HepG2 (cell line): ENCODE results near the gene PTH1R. TPM values are rescaled to one million over a fixed set of nuclear protein-coding genes. Genes with fewer than 3 reads are reported as not detected.
A peak's percentile ranks its signal among the peaks of the same experiment; 100 is the strongest.

Experiments used
- CCAR2 ChIP-seq: fragments of 200-400 bp; formaldehyde crosslinking; optimal IDR thresholded peaks from 2 replicates; pipeline ENCODE3; 2018; ENCODE audit warnings: low read depth, mild to moderate bottlenecking, low read length, moderate library complexity
- KDM4B ChIP-seq: sonication (generic); formaldehyde crosslinking; IDR thresholded peaks from 2 replicates; pipeline ENCODE4 v1.4.0; 2020; ENCODE audit warnings: missing genetic modification reagents
- MAFK ChIP-seq, 2 experiments: IDR thresholded peaks in 1 of 2; conservative IDR thresholded peaks in 1 of 2; 2 replicates each; pipeline ENCODE4 v1.6.1; 2011; ENCODE audit warnings: improper control_type of control experiment in 2 of 2, low read length in 2 of 2
- MIXL1 ChIP-seq: IDR thresholded peaks from 2 replicates; pipeline ENCODE4 v1.6.1; 2016
- MTA1 ChIP-seq: sonication (generic); formaldehyde crosslinking; IDR thresholded peaks from 2 replicates; pipeline ENCODE4 v1.4.0; 2020; ENCODE audit warnings: missing genetic modification reagents, mild to moderate bottlenecking, borderline replicate concordance
- MYNN ChIP-seq: sonication (generic); formaldehyde crosslinking; IDR thresholded peaks from 2 replicates; pipeline ENCODE4 v1.4.0; 2020; ENCODE audit warnings: mild to moderate bottlenecking, low read depth, missing genetic modification reagents
- MYPOP ChIP-seq: sonication (generic); formaldehyde crosslinking; IDR thresholded peaks from 2 replicates; pipeline ENCODE4 v1.8.1; 2023; ENCODE audit warnings: mild to moderate bottlenecking, moderate library complexity, missing genetic modification reagents
- NONO ChIP-seq, 2 experiments: fragments of 450-650 bp in 1 of 2; sonication (generic) in 1 of 2; formaldehyde crosslinking in 1 of 2; IDR thresholded peaks in 1 of 2; conservative IDR thresholded peaks in 1 of 2; 2 replicates each; pipeline versions ENCODE4 v1.6.1 to v1.8.0; 2017 to 2022; ENCODE audit warnings: mild to moderate bottlenecking in 1 of 2, missing genetic modification reagents in 1 of 2, moderate library complexity in 1 of 2
- ZC3H13 ChIP-seq: sonication (generic); formaldehyde crosslinking; IDR thresholded peaks from 2 replicates; pipeline ENCODE4 v1.8.1; 2023; ENCODE audit warnings: mild to moderate bottlenecking, missing genetic modification reagents, moderate library complexity
- ZKSCAN5 ChIP-seq: sonication (generic); formaldehyde crosslinking; IDR thresholded peaks from 2 replicates; pipeline ENCODE4 v1.5.1; 2020; ENCODE audit warnings: mild to moderate bottlenecking, missing genetic modification reagents
- ZNF138 ChIP-seq: sonication (generic); formaldehyde crosslinking; IDR thresholded peaks from 2 replicates; pipeline ENCODE4 v1.5.0; 2020; ENCODE audit warnings: mild to moderate bottlenecking, low read depth, missing genetic modification reagents
- ZNF446 ChIP-seq: sonication (generic); formaldehyde crosslinking; IDR thresholded peaks from 2 replicates; pipeline ENCODE4 v1.5.0; 2020; ENCODE audit warnings: mild to moderate bottlenecking, missing genetic modification reagents
- ZNF883 ChIP-seq: sonication (generic); formaldehyde crosslinking; IDR thresholded peaks from 2 replicates; pipeline ENCODE4 v1.5.1; 2020; ENCODE audit warnings: mild to moderate bottlenecking, missing genetic modification reagents; ENCODE audit errors: not compliant biosample characterization
- ZSCAN9 ChIP-seq: IDR thresholded peaks from 2 replicates; pipeline ENCODE4 v1.6.1; 2016; ENCODE audit warnings: borderline replicate concordance
- polyA plus RNA-seq, 8 experiments: library from polyadenylated mRNA; depleted of rRNA in 3 of 8; stranded (reverse) in 7 of 8; unstranded in 1 of 8; fragments of >200 nt; fragmentation: Illumina TruSeq in 4 of 8; extraction: Trizol in 4 of 8; gene quantifications; 2 replicates each; pipeline versions ENCODE4 v1.2.1 to v1.2.3, GENCODE V29; 2011 to 2016; ENCODE audit warnings: low read depth in 4 of 8, missing spikeins in 1 of 8, mixed read lengths in 1 of 8; ENCODE audit not compliant: insufficient read depth in 1 of 8
- total RNA-seq, 5 experiments: library from RNA; depleted of rRNA; stranded (reverse); fragments of >200 nt; fragmentation: Illumina TruSeq; extraction: Trizol; gene quantifications; 2 replicates each; pipeline ENCODE4 v1.2.3, GENCODE V29; 2016; ENCODE audit warnings: low read depth in 1 of 5

The PTH1R gene
- total and polyA plus RNA-seq, 2 of the 13 experiments (the other 11 are each of a cell fraction or from before 2014, with no cell fraction given) = not detected

GRCh38 chr3:46908986-46909534, 31.5 kb downstream of the PTH1R start (continued):
- TF ChIP-seq MTA1 (no peak), ZNF138 (0 out of 2 replicates have a peak, but pooled peaks have one; percentile 58), MIXL1 (CRISPR knock-in tag) (no peak), KDM4B (CRISPR knock-in tag) (no peak), CCAR2 (no peak), ZC3H13 (0 out of 2 replicates have a peak, but pooled peaks have one; percentile 29), ZNF446 (no peak), MYNN (no peak), ZSCAN9 (CRISPR knock-in tag) (no peak), MYPOP (CRISPR knock-in tag) (no peak), ZKSCAN5 (CRISPR knock-in tag) (no peak), MAFK (conservative IDR thresholded peaks at IDR 0.05 in 1 of 2, IDR thresholded peaks at IDR 0.05 in 1 of 2; ENCODE audit: low read length in 2 of 2) (no peak), NONO (IDR thresholded peaks at IDR 0.05) (no peak), NONO (CRISPR knock-in tag; conservative IDR thresholded peaks at IDR 0.05) (0 out of 2 replicates have a peak, but pooled peaks have one; percentile 33), ZNF883 (no peak)
